AG04450 (cell line): Measurements from ENCODE around the gene RTCB. TPM values are rescaled to one million over a fixed set of nuclear protein-coding genes. Genes with fewer than 3 reads are reported as not detected.

ENCODE experiments used
- CTCF ChIA-PET: fragments of 300-600, 350-600 bp; formaldehyde crosslinking; extraction: SDS; loops from one replicate; lab custom pipeline; 2022; ENCODE audit warnings: antibody characterized with exemption, inconsistent platforms; lab: Charles Lee
- POLR2A ChIA-PET: fragments of 350-600 bp; formaldehyde crosslinking; extraction: SDS; loops from one replicate; lab custom pipeline; 2021; ENCODE audit warnings: antibody characterized with exemption, inconsistent platforms; lab: Yijun Ruan, JAX
- DNase-seq: peaks from one replicate; pipeline ENCODE4 v3.0.0-alpha.2; 2011; ENCODE audit warnings: low read depth, low spot score
- H3K27ac ChIP-seq: one replicate; pipeline ENCODE4 v1.5.1; 2012; ENCODE audit warnings: low read depth, low read length, control low read depth
- H3K27me3 ChIP-seq: one replicate; pipeline ENCODE4 v1.6.0; 2012; ENCODE audit warnings: low read length; ENCODE audit not compliant: control insufficient read depth, insufficient read depth
- H3K4me3 ChIP-seq: 2 replicates; pipeline ENCODE4 v1.5.1; 2011; ENCODE audit warnings: mild to moderate bottlenecking, low read depth, low read length, control low read depth
- H3K9me3 ChIP-seq: 2 replicates; pipeline ENCODE4 v1.5.1; 2012; ENCODE audit warnings: low read length; ENCODE audit not compliant: control insufficient read depth, insufficient read depth
- CTCF ChIP-seq: IDR thresholded peaks from 2 replicates; pipeline ENCODE4 v1.5.1; 2011; ENCODE audit warnings: low read depth, low read length, control low read depth, inconsistent platforms
- polyA plus RNA-seq: library from polyadenylated mRNA; depleted of rRNA; stranded (reverse); fragments of >200 nt; gene quantifications from 2 replicates; pipeline ENCODE4 v1.2.3, GENCODE V29; 2011; rRNA removed
- small RNA-seq: library from RNA; depleted of rRNA; stranded (forward); fragments of <200 nt; gene quantifications from one replicate; pipeline ENCODE3, GENCODE V24; 2012; ENCODE audit warnings: low read depth; ENCODE audit not compliant: insufficient read length

RTCB gene
- polyA plus RNA-seq, 1 experiment, result 179 TPM

GRCh38 chr22:32339190-32340012 is 72.6 kb downstream of the RTCB start:
- Histone ChIP-seq H3K9me3 (no peaks in the 10 kb centered on the region), H3K27me3 (no peaks in the 10 kb centered on the region), H3K4me3 (no peak overlapping the region), H3K27ac (no peak overlapping the region)
- POLR2A ChIA-PET, result no interaction called here
- DNase-seq, result no peak
- TF ChIP-seq CTCF, result no peak
- CTCF ChIA-PET, result no interaction called here

- Histone ChIP-seq H3K4me3 (no peak overlapping the region), H3K9me3 (no peaks in the 10 kb centered on the region), H3K27me3 (no peaks in the 10 kb centered on the region), H3K27ac (no peak overlapping the region)
- ChIA-PET POLR2A (no interaction called here), CTCF (no interaction called here)
- TF ChIP-seq CTCF, result no peak
- DNase-seq, result no peak
Observed at GRCh38 chr22:32338757-32339156, 73.3 kb downstream of the RTCB start.

Small RNA genes lying within 50 kb of the gene (small RNA-seq; reads per million reads assigned to genes)
- gene AL021937.2, result not detected
- not detected for gene IGLVIVOR22-2
- gene RF02171, result not detected
- gene RF02172, result not detected

Other genes with a start within 250 kb of the RTCB start
- gene RFPL2, start 207.2 kb downstream of the RTCB start, polyA plus RNA-seq, result not detected in 2 replicates
- not detected in 2 replicates for gene SLC5A4, start 156.9 kb downstream of the RTCB start, polyA plus RNA-seq
- gene RFPL3, start 54.4 kb downstream of the RTCB start, polyA plus RNA-seq, result not detected in 2 replicates
- not detected in 2 replicates for gene BPIFC, start 52.2 kb upstream of the RTCB start, polyA plus RNA-seq
- 144 and 156 TPM in 2 replicates for gene FBXO7, start 62.6 kb upstream of the RTCB start, polyA plus RNA-seq